GM12873 (cell line): ENCODE results near the gene LURAP1L.

Source experiments
- TF ChIP-seq, protein P1 (sequence below): IDR thresholded peaks from 2 replicates; pipeline ENCODE4 v1.5.1; 2012; ENCODE audit warnings: low read depth, mild to moderate bottlenecking, moderate library complexity, low read length, control low read depth; ENCODE audit not compliant: insufficient read depth; ENCODE audit errors: missing control alignments

Gene LURAP1L

GRCh38 chr9:12856603-12857002 is 81.8 kb downstream of the LURAP1L start:
- TF ChIP-seq, protein P1, sequence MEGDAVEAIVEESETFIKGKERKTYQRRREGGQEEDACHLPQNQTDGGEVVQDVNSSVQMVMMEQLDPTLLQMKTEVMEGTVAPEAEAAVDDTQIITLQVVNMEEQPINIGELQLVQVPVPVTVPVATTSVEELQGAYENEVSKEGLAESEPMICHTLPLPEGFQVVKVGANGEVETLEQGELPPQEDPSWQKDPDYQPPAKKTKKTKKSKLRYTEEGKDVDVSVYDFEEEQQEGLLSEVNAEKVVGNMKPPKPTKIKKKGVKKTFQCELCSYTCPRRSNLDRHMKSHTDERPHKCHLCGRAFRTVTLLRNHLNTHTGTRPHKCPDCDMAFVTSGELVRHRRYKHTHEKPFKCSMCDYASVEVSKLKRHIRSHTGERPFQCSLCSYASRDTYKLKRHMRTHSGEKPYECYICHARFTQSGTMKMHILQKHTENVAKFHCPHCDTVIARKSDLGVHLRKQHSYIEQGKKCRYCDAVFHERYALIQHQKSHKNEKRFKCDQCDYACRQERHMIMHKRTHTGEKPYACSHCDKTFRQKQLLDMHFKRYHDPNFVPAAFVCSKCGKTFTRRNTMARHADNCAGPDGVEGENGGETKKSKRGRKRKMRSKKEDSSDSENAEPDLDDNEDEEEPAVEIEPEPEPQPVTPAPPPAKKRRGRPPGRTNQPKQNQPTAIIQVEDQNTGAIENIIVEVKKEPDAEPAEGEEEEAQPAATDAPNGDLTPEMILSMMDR, result no peak

- TF ChIP-seq, protein P1, result no peak
These were observed 85.0 kb downstream of the LURAP1L start for GRCh38 chr9:12859704-12860251.

GRCh38 chr9:12860998-12861397 is 86.2 kb downstream of the LURAP1L start:
- TF ChIP-seq, protein P1, result no peak

DNA sequence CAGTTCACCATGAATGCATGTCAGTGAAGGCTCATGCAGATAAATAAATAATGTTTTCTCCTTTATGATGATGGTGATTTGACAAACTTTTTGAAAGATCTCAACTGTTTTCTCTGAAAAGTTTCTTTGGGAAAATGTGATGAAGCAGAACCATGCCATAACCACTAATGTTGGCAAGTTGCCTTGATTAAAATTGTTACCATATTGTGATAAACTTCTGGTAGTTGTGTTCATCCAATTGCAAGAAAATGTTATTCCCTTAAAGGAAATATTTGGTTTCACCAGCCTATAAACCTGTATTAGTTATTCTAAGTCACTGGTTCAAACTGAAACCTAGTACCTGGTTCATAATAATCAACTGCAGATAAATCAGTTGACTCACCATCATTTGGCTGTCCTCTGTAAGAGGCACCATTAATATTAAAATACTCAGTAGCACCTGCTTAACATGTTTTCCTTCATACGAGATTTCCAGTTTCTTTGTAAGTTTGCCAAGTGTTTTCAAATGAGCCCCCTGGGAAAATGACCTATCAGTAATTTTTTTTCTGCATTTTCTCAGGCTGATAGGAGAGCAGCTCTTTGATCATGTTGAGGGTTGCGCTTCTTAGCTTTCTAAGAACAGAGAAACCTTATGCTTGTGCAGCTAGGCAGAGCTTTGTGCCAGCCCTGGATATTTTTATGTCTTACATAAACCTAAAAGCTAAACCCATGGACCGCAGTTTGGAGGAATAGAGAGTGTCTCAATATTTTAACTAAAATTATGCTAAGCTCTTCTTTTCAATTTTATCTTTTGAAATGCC is 88.0 kb downstream of the LURAP1L start:
- TF ChIP-seq, protein P1, result no peak

- TF ChIP-seq, protein P1, result no peak
These were observed 88.8 kb downstream of the LURAP1L start for GRCh38 chr9:12863618-12864017.
